ENCODE results near the gene MTCL3.

The MTCL3 gene

GRCh38 chr6:127441881-127442280 is 77.3 kb downstream of the MTCL3 start:
- Histone ChIP-seq H3K9me2 (replicated peaks; ENCODE audit: control insufficient read depth, low read length) (no peaks in the 10 kb centered on the region), H3F3A (ENCODE audit: control insufficient read depth, insufficient read depth) (no peaks in the 10 kb centered on the region), H3K27ac (ENCODE audit: low read depth, low read length) (no peak overlapping the region), H3K9me3 (ENCODE audit: control insufficient read depth, insufficient read depth, low read length) (no peaks in the 10 kb centered on the region), H3K27me3 (ENCODE audit: control insufficient read depth, low read length) (0 out of 2 replicates have a peak, but pooled peaks cover 3% of the 10 kb centered on the region), H3K4me1 (ENCODE audit: control insufficient read depth, low read length) (no peaks in the 10 kb centered on the region), H3K36me3 (ENCODE audit: control insufficient read depth, low read length) (no peaks in the 10 kb centered on the region), H3K4me3 (ENCODE audit: low read length) (no peak overlapping the region), H3K79me2 (ENCODE audit: control insufficient read depth, low read length) (no peaks in the 10 kb centered on the region), H3K4me2 (ENCODE audit: low read length) (no peak overlapping the region), H4K20me1 (ENCODE audit: control insufficient read depth, insufficient read depth, low read depth, low read length) (no peaks in the 10 kb centered on the region)
- TF ChIP-seq CTCF (IDR thresholded peaks at IDR 0.05; ENCODE audit: low read depth, low read length, poor library complexity, severe bottlenecking) = no peak
- TF ChIP-seq EZH2phosphoT487 (IDR thresholded peaks at IDR 0.05; ENCODE audit: borderline replicate concordance, low read length) = no peak

DNA sequence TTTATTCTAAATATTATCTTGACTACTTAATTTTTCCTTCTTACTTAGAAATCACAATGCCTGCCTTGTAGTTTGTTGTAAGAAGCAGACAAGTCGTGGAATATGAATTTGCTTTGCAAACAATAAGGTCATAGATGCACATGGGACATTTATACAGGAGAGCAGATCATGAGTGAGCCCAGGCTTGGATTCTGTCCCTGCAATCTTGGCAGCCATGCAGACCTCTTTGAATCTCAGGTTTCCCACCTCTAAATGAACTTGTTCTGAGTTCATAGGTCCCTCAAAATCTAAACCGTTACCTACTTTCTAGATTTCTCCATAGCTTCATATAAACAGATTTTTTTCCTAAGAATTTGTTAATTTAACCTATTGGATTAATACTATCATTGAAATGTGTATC is 79.4 kb downstream of the MTCL3 start:
- TF ChIP-seq CTCF (IDR thresholded peaks at IDR 0.05; ENCODE audit: low read depth, low read length, poor library complexity, severe bottlenecking) (no peak), EZH2phosphoT487 (IDR thresholded peaks at IDR 0.05; ENCODE audit: borderline replicate concordance, low read length) (no peak)
- no peaks in the 10 kb centered on the region for H3K9me2 ChIP-seq (replicated peaks; ENCODE audit: control insufficient read depth, low read length)
- H3K4me1 ChIP-seq (ENCODE audit: control insufficient read depth, low read length) = no peaks in the 10 kb centered on the region
- H4K20me1 ChIP-seq (ENCODE audit: control insufficient read depth, insufficient read depth, low read depth, low read length) = no peaks in the 10 kb centered on the region
- H3K27me3 ChIP-seq (ENCODE audit: control insufficient read depth, low read length) = no peaks in the 10 kb centered on the region
- H3F3A ChIP-seq (ENCODE audit: control insufficient read depth, insufficient read depth) = no peaks in the 10 kb centered on the region
- no peaks in the 10 kb centered on the region for H3K36me3 ChIP-seq (ENCODE audit: control insufficient read depth, low read length)
- H3K4me3 ChIP-seq (ENCODE audit: low read length) = no peak overlapping the region
- no peaks in the 10 kb centered on the region for H3K9me3 ChIP-seq (ENCODE audit: control insufficient read depth, insufficient read depth, low read length)
- no peak overlapping the region for H3K4me2 ChIP-seq (ENCODE audit: low read length)
- H3K27ac ChIP-seq (ENCODE audit: low read depth, low read length) = no peak overlapping the region
- no peaks in the 10 kb centered on the region for H3K79me2 ChIP-seq (ENCODE audit: control insufficient read depth, low read length)

- TF ChIP-seq EZH2phosphoT487 (IDR thresholded peaks at IDR 0.05; ENCODE audit: borderline replicate concordance, low read length) = no peak
- TF ChIP-seq CTCF (IDR thresholded peaks at IDR 0.05; ENCODE audit: low read depth, low read length, poor library complexity, severe bottlenecking) = no peak
- no peaks in the 10 kb centered on the region for H4K20me1 ChIP-seq (ENCODE audit: control insufficient read depth, insufficient read depth, low read depth, low read length)
- no peaks in the 10 kb centered on the region for H3K9me3 ChIP-seq (ENCODE audit: control insufficient read depth, insufficient read depth, low read length)
- no peaks in the 10 kb centered on the region for H3K36me3 ChIP-seq (ENCODE audit: control insufficient read depth, low read length)
- no peaks in the 10 kb centered on the region for H3K4me1 ChIP-seq (ENCODE audit: control insufficient read depth, low read length)
- H3K27ac ChIP-seq (ENCODE audit: low read depth, low read length) = no peak overlapping the region
- H3K4me3 ChIP-seq (ENCODE audit: low read length) = no peak overlapping the region
- H3K9me2 ChIP-seq (replicated peaks; ENCODE audit: control insufficient read depth, low read length) = no peaks in the 10 kb centered on the region
- H3K79me2 ChIP-seq (ENCODE audit: control insufficient read depth, low read length) = no peaks in the 10 kb centered on the region
- no peaks in the 10 kb centered on the region for H3F3A ChIP-seq (ENCODE audit: control insufficient read depth, insufficient read depth)
- no peak overlapping the region for H3K4me2 ChIP-seq (ENCODE audit: low read length)
- peaks cover 3% of the 10 kb centered on the region; the same call in 1 of the 2 replicates for H3K27me3 ChIP-seq (ENCODE audit: control insufficient read depth, low read length)
Measured at GRCh38 chr6:127436578-127437110, 82.5 kb downstream of the MTCL3 start.

Data from DOHH2 (cell line).